GM18861 (cell line): ENCODE results near the gene PER2.

ENCODE experiments used
- ATAC-seq: cut with Tn5 transposase; IDR thresholded peaks from one replicate; pipeline ENCODE4 v1.9.1; 2021; ENCODE audit not compliant: unreplicated experiment

Gene PER2

DNA sequence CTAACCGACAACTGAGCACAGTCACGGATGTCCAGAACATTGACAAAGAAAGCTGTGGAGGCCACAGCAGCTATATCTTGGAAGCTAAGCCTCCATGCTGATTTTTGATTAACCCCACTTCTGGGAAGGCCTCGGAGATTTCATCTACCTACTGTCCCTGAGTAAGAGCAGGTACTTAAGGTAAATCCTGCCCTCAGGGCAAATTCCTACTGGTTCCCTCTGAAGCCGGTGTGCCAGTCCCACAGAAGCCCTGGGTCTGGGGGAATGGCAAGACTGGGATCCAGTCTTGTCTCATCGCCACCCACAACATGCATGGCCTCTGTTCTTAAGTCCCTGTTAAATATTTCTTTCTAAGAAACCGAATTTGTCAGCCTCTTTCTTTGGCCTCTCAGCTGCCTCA is 18.7 kb downstream of the PER2 start:
- no peak for ATAC-seq

DNA sequence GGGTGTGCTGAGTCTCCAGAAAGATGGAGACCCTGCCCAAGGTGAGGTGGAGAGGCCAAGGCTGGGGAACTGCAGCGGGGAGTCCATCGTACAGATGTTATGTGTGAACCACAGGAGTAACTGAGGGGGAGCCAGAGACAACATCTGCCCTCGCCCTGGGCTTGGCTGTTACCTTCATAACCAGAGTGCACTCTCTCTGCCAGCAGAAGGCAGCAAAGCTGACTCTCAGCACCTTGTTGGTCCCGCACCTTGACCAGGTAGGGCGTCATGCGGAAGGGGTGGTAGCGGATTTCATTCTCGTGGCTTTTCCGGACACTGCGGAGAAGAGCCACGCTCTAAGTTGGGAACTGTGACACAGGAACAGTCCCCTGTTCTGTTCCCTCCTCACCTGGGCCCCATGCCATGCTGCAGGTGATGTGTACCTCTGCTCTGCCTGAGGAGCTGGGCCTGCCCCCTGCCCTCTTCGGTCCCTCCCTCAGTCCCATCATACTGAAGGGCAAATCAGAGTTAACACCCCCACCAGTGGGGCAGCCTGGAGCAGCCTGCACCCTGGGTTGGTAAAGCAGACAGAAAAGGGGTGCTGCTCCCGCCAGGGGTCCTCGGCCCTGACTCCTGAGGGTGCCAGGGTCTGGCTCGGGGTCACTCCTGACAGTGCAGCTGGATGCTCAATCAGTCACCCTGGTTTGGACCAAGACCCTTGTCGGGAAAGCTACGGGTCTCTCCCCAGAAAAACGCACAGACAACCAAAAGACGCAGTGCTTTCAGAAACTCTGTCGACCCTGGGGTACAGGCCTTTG is 20.3 kb downstream of the PER2 start:
- no peak for ATAC-seq

DNA sequence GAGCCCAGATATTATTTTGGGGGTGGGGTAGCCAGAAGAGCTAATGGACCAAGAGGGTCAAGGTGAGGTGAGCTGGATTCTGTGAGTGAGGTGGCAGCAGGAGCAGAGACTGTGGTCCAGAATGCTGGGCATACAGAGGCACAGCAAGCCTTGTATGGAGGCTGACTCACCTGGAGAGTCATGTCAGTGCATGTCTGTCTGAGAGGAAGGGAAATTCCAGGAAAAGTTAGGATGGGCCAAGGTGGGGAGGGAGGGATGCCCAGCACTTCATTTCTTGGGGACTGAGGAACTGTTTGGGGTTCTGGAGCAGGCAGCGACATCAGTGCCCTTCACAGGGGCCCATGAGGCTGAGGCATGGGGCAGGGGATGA is 21.1 kb downstream of the PER2 start:
- no peak for ATAC-seq

DNA sequence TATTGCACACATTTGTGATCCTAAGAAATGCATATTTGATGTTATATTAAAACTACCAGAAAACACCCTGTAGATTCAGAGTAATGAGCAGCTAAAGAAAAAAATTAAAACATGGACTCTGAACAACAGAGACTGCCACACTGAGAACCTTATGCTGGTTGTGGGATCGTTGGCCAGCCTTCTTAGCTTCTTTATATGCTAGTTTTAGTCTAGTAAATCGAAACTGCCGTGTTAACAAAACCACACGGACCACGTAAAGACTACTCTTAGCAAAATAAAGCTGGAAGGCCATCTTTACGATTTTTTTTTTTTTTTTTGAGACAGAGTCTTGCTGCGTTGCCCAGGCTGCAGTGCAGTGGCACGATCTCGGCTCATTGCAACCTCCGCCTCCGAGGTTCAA is 22.8 kb downstream of the PER2 start:
- no peak for ATAC-seq

DNA sequence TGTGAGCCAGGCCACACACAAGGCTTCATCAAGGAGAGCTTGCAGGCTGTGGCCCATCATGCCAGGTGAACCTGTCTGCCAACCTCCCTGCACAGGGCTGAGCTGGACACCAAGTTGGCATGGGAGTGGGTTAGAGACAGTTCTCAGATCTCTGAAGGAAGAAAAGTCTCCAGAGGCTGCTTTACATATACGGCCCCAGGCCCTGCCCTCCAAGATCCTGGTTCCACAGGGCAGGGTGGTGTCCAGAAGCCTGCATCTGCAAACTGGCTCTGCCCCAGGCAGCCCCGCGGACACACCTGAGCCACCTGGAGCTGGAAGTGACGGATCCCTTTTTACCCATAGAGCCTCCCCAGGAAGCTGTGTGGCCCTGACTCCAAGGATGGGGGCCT is 24.3 kb downstream of the PER2 start:
- ATAC-seq, result no peak

DNA sequence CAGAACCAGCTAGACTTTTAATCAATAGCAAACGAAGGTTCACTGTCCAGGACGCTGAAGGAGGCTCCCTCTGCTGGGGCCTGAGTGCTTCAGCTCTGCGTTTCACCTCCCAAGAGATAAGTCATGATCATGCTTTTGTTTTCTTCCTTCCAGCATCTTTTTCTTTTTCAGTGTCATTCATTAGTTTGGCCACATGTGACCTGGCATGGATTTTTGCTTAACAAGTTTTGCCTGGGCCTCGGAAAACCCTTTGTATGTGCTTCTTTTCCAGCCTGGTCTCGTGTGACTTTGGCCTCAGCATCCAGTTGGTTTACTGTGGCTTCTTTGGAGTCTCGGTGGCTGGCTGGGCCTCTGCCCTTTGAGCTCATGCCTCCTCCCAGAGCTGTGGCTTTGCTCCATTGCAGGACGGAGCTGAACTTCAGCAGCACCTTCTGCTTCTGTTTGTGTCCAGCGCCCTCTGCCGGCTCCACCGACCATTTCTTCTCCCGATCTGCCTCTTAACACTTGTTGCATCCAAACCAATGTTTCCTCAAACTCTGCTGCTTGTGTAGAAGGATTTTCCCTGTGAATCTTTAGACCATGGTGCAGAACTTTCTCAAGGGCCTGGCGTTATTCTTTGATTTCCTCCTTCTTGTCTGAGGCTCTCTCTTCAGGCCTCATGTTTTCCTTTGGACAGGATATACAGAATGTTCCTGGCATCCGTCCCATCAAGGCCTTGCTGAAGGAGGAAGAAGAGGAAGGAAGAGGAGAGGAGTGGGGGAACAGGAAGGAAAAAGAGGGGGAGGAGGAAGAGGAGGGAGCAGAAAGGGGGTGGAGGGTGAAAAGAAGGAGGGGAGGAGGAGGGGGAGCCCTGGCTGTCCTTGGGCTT is 25.0 kb downstream of the PER2 start:
- ATAC-seq, result no peak

DNA sequence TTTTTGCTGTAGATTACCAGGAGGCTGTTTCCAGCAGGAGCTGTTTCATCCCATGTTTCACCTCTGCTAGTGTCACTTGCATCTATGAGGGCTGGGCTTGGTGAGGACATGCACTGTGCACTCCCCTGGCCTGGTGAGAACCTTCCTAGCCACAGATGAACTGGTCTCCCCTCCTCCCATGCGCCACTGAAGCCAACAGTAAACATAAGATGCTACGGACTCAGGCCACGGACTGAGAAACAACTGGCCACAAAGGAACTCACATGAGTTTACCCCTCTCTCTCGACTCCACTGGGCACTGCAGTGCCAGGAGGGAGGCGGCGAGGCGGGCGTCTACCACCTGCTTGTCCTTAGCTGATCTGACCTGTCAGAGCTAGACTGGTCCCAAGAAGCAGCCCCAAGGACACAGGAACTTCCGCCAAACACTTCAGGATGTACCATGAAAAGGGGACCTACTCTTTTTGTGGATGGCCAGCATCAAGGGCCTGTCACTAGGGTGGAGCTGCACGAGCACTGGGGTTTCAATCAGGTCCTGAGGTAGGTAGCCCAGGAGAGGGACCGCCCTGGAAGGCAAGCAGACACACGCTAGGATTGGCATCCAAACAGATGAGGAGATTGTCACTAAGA is 25.8 kb downstream of the PER2 start:
- ATAC-seq, result no peak

DNA sequence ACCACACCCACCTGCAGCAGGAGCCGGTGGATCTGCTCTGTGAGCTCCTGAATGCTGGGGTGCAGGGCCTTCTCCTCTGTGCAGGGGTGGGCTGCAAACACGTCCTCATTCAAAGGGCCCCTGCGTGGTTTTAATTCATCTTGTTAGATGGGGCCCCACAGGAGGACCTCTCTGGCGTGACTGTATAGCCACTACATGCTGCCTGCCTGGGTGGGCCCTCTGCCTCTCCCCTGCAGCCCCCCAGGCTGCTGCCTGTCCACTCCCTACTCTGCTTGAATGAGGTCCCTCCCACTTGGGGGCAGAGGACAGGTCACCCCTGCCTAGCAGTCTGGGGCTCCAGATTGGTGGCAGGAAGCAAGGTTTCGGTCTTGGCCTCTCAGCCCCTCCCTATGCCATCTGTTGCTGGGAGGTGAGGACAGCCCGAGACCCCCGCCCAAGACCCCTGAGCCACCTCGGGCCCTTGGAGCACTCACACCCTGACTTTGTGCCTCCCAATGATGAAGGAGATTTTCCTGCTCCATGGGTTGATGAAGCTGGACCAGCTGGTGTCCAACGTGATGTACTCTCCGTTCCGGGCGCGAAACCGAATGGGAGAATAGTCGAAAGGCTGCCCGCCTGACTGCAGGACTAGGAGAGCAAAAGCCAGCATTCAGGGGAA is 26.6 kb downstream of the PER2 start:
- ATAC-seq, result no peak

DNA sequence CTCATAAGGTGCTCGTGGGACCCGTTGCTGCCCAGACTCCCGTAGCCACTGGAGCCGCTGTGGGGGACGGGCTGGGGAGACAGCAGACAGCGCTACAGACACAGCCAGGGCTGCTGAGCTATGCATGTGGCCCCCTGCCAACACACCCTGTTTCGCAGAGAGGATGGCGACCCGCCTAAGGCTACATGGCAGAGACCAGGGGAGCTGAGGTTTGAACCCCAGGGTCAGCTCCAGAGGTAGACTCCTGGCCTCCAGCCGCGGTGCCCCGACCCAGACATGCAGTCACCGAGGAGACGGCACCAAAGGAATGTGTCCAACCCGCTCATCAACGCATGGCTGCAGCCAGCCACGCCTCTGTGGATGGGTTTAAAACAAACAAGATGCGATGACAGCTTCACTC is 27.5 kb downstream of the PER2 start:
- ATAC-seq, result no peak

DNA sequence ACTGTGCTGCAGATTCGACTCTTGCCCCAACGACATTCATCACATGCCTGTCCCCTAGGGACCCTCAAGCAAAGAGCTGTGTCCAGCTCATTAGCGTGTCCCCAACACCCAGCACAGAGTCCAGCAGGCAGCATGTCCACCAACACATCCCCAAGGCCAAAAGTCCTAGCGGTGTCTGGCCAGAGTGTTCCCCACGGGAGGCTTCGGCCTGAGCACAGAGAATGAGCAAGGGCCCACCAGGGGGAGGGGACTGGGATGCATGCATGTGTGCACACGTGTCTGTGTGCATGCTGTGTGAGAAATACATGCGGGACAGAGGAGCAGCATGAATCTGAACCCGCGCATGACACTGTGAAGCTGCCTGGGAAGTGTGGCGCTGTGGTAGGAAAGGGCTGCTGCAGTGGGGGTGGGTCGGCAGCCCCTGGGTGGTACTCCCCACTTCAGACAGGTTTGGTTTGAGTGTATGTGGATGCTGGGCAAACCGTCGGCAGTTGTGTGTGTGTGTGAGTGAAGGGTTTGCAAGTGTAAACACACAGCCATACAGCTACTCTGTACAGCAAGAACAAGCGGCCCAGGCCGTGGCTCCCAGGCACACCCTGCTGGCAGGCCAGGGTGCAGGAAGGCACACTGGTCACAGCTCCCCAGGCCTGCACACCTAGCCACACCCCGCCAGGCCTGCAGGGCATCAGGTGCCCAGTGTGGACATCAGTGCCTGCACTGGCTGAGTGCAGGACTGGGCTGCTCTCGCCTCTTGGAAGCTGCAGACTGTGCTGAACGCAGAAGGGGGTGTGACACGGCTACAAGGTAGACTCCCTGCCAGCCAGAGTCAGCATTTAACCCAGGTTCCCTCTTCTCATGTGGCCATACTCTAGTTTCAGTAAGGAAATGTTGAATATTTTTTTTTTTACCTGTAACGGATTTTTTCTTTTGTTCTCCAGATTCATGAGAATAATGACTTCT is 29.1 kb downstream of the PER2 start:
- no peak for ATAC-seq

DNA sequence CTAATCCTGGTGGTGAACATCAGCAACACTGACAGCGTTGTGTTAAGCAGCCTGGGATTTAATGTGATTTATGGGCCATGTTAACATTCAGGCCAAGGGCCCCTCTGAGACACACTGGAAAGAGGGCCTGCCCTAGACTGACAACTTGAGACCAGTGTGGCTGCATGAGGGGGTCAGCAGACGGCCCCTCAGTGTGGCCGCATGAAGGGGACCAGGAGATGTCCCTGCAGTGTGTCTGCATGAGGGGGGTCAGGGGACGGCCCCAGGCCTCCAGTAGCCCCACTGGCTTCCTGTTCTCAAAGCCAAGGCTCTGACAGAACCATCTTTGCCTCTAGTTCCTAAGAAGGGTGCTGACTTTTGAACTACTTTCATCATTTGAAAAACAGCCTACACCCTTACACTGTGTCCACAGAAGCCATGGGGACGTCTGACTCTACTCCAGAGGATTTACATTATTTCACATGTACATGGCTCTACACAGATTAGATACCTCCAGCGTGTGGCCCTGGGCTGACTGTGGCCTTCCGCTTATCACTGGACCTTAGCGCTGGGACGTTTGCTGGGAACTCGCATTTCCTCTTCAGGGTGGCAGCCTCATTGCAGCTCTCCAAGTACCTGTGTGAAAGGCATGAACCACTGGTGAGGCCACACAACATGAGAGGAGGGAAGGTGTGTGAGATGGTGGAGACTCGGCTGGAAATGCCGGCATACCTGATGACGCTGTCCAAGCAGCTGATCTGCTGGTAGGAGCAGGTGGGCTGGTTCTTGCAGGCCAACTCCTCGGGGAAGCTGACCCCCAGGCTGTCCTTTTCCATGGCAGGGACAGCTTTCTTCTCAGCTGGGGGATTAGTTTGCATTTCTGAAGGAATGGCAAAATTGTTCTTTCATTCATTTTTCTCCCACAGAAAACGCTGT is 30.4 kb downstream of the PER2 start:
- no peak for ATAC-seq

DNA sequence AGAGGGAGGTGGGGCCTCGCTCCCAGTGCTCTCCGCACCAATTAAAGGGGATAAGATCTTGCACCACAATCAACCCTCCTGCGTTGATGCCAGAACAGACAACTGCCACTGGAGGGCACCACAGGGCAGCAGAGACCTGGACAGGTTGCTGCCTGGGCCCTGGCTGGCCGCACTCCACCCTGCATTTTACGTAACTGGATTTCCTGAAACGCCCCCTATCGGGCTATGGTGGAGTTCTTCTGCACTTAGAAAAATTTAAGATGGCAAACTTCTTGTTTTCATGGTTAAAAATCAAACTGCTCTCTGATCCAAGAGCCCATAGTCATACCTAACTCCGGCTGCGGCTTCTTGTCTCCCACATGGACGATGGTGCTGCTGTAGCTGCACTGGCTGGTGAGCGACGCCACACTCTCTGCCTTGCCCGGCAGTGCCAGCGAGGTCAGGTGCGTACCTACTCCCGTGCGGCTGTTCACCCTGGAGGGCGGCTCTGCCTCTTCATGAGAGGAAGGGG is 31.8 kb downstream of the PER2 start:
- peak; percentile 61 for ATAC-seq

DNA sequence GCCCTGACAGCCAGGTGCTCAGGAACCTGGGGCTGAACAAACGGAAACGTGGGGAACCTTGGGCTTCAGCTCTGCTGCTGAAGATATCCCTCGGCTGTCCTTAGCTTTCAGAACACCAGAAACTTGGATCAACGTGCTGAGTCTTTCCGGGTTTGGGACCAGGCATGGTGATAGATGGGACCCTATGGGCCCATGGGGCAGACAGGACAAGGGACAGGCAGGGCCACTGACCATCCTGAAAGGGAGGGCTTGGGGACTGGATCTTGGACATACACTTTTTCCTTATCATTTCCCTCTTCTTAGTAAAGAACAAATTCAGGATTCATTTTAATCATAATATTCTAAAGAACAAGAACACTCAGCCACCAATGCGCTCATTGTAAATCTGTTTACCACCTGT is 32.3 kb downstream of the PER2 start:
- no peak for ATAC-seq

DNA sequence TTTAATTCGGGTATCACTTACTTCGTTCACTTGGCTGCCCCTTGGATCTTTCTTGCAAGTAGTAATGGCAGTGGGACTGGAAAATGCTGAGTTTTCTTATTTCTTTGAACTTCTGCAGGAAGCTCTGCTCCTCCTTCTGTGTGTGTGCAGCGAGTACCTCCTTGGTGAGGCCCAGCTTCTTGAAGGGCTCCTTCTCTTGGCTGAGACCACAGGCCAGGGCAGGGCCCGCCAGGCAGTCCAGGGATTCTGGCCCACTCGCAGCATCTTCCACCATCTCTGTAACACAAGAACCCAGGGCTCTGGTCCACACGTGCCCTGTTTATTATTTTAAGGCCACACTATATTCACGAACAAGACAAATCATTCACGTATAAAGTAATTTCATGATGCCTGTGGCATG is 32.8 kb downstream of the PER2 start:
- ATAC-seq, result no peak

DNA sequence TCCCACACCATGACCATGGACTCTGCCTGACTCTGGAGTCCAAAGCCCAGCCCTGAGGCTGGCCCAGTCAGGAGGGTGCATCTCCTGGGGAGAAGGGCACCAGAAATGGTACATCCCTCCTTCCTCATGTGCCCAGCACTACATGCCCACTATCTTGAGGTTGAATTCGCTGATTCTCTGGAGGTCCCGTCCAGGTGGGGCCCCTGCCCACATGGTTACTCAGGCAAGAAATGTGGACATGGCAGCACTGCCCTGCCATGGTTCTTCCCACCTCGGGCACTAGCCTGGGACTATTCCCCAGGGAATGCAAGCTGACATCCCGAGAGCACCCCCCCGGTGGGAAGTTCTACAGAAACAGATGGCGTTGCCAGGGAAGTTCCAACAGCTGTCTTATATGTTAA is 33.3 kb downstream of the PER2 start:
- no peak for ATAC-seq

DNA sequence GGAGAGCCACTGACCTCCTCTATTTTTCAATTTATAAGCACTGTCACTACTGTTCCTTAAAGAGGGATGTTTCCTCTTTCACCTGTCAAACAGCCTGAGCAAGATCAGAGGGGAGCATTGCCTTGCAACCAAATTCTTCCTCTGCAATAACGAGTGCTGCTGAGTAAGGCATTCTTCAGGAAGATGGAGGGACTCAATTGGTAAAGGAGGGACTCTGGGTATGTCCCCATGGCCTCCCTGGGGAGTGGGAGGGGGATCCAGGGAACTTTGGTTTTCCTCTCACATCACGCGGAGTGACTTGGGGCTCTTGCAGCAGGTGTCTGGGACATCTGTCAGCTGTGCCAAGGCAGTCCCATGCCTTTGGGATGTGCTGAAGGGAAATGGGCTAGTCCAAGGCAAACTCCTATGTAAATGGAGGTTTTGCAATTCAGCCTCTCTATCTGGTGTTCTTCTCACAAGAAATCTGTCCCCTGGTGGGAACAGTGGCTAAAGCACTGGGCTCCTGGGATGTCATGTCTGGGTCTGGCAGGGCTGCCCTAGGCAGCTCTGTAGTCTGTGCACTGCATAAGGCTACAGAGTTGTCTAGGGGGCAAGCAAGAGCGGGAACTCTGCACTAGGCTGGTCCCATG is 34.2 kb downstream of the PER2 start:
- no peak for ATAC-seq

DNA sequence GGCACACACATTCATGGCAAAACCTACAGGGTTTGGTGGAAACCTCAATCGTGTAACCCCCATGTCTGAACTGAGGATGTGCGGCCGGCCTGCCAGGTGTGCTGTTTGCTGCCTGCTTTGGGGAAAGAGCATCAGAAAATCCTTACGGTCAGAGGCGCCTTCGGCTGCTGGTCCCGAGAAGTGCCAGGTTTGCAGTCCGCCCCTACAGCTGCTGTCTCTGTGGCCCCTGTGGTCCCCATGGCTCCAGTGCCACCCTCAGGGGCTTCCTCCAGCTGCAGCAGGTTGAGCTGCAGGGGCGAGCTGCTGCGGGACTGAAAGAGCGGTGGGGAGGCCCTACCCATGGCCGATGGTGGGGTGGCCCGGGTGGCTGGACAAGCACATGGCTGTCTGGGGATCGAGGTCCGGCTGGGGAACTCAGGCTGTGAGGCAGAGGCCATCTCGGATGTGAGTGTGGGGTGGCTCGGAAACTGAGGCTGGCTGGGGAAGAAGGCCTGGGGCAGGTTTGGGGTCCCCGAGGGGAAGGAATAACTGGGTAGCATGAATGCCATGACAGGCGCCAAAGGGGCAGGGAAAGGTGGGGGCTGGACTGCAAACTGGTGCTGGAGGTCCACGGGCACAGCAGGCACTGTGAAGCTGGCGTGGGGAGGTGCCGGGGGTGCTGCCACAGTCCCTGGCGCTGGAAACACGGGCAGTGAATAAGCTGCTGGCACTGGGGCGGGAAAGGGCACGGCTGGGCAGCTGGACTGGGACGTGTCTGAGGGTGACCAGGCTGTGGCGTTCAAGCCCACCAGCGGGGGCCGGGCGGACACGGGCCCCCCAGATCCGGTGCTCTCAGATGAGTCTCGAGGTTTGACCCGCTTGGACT is 35.4 kb downstream of the PER2 start:
- ATAC-seq, result no peak

DNA sequence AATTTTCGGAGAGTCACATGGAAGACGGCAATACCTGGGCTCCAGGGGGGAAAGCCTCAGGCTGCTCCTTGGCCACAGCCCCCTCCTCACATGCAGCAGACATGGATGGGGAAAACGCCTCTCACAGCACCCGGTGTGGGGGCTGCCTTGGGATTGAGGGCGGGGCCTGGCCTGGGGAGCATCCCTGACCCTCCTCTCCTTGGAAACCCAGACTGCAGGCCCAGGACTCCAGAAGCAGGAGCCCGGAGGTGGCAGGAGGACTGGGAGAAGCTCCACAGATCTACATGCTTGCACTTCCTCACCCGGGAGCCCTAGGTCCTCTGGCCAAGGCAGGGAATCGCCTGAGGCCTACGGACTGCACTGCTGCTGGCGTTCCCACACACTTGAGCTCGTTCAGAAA is 36.4 kb downstream of the PER2 start:
- no peak for ATAC-seq
